GM12878 (cell line): ENCODE results near the gene CCR2. TPM values are rescaled to one million over a fixed set of nuclear protein-coding genes. Genes with fewer than 3 reads are reported as not detected.

Experiments
- FOS ChIP-seq: IDR thresholded peaks from 3 replicates; pipeline ENCODE4 v1.6.1; 2011; ENCODE audit warnings: borderline replicate concordance; ENCODE audit not compliant: insufficient read length; ENCODE audit errors: extremely low read depth
- GABPA ChIP-seq: IDR thresholded peaks from 2 replicates; pipeline ENCODE4 v1.6.1; 2014; ENCODE audit warnings: antibody characterized with exemption, low read depth, mild to moderate bottlenecking, inconsistent platforms
- IRF4 ChIP-seq: IDR thresholded peaks from 2 replicates; pipeline ENCODE4 v1.6.1; 2011; ENCODE audit warnings: low read depth, low read length
- MEF2B ChIP-seq: fragments of 450-650 bp; IDR thresholded peaks from 2 replicates; pipeline ENCODE4 v1.6.1; 2018; ENCODE audit warnings: mild to moderate bottlenecking, moderate library complexity; ENCODE audit not compliant: partially characterized antibody, poor library complexity, severe bottlenecking
- POLR2A ChIP-seq: IDR thresholded peaks from 2 replicates; pipeline ENCODE4 v1.6.1; 2011; ENCODE audit warnings: low read depth, mild to moderate bottlenecking, low read length
- RAD21 ChIP-seq: IDR thresholded peaks from 2 replicates; pipeline ENCODE4 v1.6.1; 2011; ENCODE audit warnings: mild to moderate bottlenecking, low read depth, low read length, moderate library complexity; ENCODE audit not compliant: insufficient read depth
- RBBP5 ChIP-seq: fragments of 200-600 bp; sonication (generic); conservative IDR thresholded peaks from 2 replicates; pipeline ENCODE4 v1.6.1; 2016
- RUNX3 ChIP-seq: IDR thresholded peaks from 2 replicates; pipeline ENCODE4 v1.6.1; 2012; ENCODE audit warnings: low read length, inconsistent platforms
- SIX5 ChIP-seq: IDR thresholded peaks from 2 replicates; pipeline ENCODE4 v1.6.1; 2011; ENCODE audit warnings: mild to moderate bottlenecking, low read depth, low read length, moderate library complexity; ENCODE audit not compliant: severe bottlenecking
- SMAD1 ChIP-seq: fragments of 450-650 bp; IDR thresholded peaks from 2 replicates; pipeline ENCODE4 v1.6.1; 2018; ENCODE audit warnings: mild to moderate bottlenecking, low read depth; ENCODE audit not compliant: partially characterized antibody
- SMC3 ChIP-seq: IDR thresholded peaks from 2 replicates; pipeline ENCODE4 v1.6.1; 2011; ENCODE audit warnings: low read length, improper control_type of control experiment, borderline replicate concordance
- SP1 ChIP-seq: IDR thresholded peaks from one replicate; pipeline ENCODE4 v1.6.1; 2011; ENCODE audit warnings: low read depth, low read length
- SUZ12 ChIP-seq: fragments of 200-600 bp; sonication (generic); IDR thresholded peaks from one replicate; pipeline ENCODE4 v1.6.1; 2018; ENCODE audit warnings: antibody characterized with exemption, mild to moderate bottlenecking; ENCODE audit not compliant: unreplicated experiment
- TAF1 ChIP-seq: IDR thresholded peaks from 2 replicates; pipeline ENCODE4 v1.6.1; 2011; ENCODE audit warnings: mild to moderate bottlenecking, low read depth, low read length, borderline replicate concordance
- WRNIP1 ChIP-seq: IDR thresholded peaks from 2 replicates; pipeline ENCODE4 v1.6.1; 2011; ENCODE audit warnings: low read depth, low read length, improper control_type of control experiment, borderline replicate concordance
- ZZZ3 ChIP-seq: IDR thresholded peaks from 2 replicates; pipeline ENCODE4 v1.6.1; 2011; ENCODE audit warnings: low read depth; ENCODE audit not compliant: control insufficient read depth, insufficient read length
- polyA plus RNA-seq, 11 experiments: library from polyadenylated mRNA; depleted of rRNA in 4 of 11; unstranded in 6 of 11; stranded (reverse) in 5 of 11; fragments of >200 nt; fragmentation: Nextera tagmentation in 4 of 11; fragmentation: Illumina TruSeq in 1 of 11; extraction: Ambion mirVana in 4 of 11; extraction: Trizol in 1 of 11; gene quantifications; 1 replicate in 1 of 11; 2 replicates in 10 of 11; pipeline versions ENCODE4 v1.2.1 to v1.2.3, GENCODE V29; 2011 to 2016; ENCODE audit warnings: inconsistent platforms in 2 of 11, missing spikeins in 2 of 11, low read depth in 1 of 11
- total RNA-seq, 4 experiments: library from RNA; depleted of rRNA in 3 of 4; stranded (reverse); fragments of >200 nt in 3 of 4; fragmentation: Illumina TruSeq in 1 of 4; extraction: Trizol in 1 of 4; gene quantifications; 2 replicates each; pipeline versions ENCODE4 v1.2.1 to v1.2.3, GENCODE V29; 2013 to 2021
- TF ChIP-seq, protein P1 (sequence below): fragments of 450-650 bp; IDR thresholded peaks from 2 replicates; pipeline ENCODE4 v1.6.1; 2017; ENCODE audit warnings: mild to moderate bottlenecking, moderate library complexity
- TF ChIP-seq, protein P2 (sequence below): fragments of 450-650 bp; IDR thresholded peaks from 2 replicates; pipeline ENCODE4 v1.6.1; 2018; ENCODE audit warnings: borderline replicate concordance, mild to moderate bottlenecking; ENCODE audit not compliant: partially characterized antibody
- TF ChIP-seq, protein P3 (sequence below): fragments of 450-650 bp; IDR thresholded peaks from 2 replicates; pipeline ENCODE4 v1.6.1; 2018; ENCODE audit warnings: mild to moderate bottlenecking, low read depth, moderate library complexity; ENCODE audit not compliant: partially characterized antibody
- TF ChIP-seq, protein P4 (sequence below): fragments of 150-350 bp; IDR thresholded peaks from 2 replicates; pipeline ENCODE4 v1.6.1; 2014; ENCODE audit warnings: mild to moderate bottlenecking, low read depth, low read length

Gene CCR2
- total and polyA plus RNA-seq, 10 of the 15 experiments (the other 5 are each of a cell fraction or from before 2014, with no cell fraction given) = 1.9 to 4.7 (median 3.5) TPM; not detected in 1

DNA sequence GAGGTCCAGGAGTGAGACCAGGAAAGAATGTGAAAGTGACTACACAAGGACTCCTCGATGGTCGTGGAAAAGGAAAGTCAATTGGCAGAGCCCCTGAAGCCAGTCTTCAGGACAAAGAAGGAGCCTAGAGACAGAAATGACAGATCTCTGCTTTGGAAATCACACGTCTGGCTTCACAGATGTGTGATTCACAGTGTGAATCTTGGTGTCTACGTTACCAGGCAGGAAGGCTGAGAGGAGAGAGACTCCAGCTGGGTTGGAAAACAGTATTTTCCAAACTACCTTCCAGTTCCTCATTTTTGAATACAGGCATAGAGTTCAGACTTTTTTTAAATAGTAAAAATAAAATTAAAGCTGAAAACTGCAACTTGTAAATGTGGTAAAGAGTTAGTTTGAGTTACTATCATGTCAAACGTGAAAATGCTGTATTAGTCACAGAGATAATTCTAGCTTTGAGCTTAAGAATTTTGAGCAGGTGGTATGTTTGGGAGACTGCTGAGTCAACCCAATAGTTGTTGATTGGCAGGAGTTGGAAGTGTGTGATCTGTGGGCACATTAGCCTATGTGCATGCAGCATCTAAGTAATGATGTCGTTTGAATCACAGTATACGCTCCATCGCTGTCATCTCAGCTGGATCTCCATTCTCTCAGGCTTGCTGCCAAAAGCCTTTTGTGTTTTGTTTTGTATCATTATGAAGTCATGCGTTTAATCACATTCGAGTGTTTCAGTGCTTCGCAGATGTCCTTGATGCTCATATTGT is 6.0 kb downstream of the CCR2 start (continued):
- TF ChIP-seq, protein P1, sequence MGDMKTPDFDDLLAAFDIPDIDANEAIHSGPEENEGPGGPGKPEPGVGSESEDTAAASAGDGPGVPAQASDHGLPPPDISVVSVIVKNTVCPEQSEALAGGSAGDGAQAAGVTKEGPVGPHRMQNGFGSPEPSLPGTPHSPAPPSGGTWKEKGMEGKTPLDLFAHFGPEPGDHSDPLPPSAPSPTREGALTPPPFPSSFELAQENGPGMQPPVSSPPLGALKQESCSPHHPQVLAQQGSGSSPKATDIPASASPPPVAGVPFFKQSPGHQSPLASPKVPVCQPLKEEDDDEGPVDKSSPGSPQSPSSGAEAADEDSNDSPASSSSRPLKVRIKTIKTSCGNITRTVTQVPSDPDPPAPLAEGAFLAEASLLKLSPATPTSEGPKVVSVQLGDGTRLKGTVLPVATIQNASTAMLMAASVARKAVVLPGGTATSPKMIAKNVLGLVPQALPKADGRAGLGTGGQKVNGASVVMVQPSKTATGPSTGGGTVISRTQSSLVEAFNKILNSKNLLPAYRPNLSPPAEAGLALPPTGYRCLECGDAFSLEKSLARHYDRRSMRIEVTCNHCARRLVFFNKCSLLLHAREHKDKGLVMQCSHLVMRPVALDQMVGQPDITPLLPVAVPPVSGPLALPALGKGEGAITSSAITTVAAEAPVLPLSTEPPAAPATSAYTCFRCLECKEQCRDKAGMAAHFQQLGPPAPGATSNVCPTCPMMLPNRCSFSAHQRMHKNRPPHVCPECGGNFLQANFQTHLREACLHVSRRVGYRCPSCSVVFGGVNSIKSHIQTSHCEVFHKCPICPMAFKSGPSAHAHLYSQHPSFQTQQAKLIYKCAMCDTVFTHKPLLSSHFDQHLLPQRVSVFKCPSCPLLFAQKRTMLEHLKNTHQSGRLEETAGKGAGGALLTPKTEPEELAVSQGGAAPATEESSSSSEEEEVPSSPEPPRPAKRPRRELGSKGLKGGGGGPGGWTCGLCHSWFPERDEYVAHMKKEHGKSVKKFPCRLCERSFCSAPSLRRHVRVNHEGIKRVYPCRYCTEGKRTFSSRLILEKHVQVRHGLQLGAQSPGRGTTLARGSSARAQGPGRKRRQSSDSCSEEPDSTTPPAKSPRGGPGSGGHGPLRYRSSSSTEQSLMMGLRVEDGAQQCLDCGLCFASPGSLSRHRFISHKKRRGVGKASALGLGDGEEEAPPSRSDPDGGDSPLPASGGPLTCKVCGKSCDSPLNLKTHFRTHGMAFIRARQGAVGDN = no peak
- TF ChIP-seq WRNIP1 (no peak), SP1 (no peak), TAF1 (no peak), MEF2B (no peak), SMC3 (no peak), SMAD1 (no peak), SIX5 (no peak), FOS (no peak), IRF4 (peak; percentile 83), RUNX3 (peak; percentile 75), RAD21 (no peak), GABPA (no peak), ZZZ3 (no peak), RBBP5 (no peak), SUZ12 (no peak), POLR2A (no peak)
- TF ChIP-seq, protein P2, sequence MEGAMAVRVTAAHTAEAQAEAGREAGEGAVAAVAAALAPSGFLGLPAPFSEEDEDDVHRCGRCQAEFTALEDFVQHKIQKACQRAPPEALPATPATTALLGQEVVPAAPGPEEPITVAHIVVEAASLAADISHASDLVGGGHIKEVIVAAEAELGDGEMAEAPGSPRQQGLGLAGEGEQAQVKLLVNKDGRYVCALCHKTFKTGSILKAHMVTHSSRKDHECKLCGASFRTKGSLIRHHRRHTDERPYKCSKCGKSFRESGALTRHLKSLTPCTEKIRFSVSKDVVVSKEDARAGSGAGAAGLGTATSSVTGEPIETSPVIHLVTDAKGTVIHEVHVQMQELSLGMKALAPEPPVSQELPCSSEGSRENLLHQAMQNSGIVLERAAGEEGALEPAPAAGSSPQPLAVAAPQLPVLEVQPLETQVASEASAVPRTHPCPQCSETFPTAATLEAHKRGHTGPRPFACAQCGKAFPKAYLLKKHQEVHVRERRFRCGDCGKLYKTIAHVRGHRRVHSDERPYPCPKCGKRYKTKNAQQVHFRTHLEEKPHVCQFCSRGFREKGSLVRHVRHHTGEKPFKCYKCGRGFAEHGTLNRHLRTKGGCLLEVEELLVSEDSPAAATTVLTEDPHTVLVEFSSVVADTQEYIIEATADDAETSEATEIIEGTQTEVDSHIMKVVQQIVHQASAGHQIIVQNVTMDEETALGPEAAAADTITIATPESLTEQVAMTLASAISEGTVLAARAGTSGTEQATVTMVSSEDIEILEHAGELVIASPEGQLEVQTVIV = no peak
- TF ChIP-seq, protein P3, sequence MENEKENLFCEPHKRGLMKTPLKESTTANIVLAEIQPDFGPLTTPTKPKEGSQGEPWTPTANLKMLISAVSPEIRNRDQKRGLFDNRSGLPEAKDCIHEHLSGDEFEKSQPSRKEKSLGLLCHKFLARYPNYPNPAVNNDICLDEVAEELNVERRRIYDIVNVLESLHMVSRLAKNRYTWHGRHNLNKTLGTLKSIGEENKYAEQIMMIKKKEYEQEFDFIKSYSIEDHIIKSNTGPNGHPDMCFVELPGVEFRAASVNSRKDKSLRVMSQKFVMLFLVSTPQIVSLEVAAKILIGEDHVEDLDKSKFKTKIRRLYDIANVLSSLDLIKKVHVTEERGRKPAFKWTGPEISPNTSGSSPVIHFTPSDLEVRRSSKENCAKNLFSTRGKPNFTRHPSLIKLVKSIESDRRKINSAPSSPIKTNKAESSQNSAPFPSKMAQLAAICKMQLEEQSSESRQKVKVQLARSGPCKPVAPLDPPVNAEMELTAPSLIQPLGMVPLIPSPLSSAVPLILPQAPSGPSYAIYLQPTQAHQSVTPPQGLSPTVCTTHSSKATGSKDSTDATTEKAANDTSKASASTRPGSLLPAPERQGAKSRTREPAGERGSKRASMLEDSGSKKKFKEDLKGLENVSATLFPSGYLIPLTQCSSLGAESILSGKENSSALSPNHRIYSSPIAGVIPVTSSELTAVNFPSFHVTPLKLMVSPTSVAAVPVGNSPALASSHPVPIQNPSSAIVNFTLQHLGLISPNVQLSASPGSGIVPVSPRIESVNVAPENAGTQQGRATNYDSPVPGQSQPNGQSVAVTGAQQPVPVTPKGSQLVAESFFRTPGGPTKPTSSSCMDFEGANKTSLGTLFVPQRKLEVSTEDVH = no peak
- TF ChIP-seq, protein P4, sequence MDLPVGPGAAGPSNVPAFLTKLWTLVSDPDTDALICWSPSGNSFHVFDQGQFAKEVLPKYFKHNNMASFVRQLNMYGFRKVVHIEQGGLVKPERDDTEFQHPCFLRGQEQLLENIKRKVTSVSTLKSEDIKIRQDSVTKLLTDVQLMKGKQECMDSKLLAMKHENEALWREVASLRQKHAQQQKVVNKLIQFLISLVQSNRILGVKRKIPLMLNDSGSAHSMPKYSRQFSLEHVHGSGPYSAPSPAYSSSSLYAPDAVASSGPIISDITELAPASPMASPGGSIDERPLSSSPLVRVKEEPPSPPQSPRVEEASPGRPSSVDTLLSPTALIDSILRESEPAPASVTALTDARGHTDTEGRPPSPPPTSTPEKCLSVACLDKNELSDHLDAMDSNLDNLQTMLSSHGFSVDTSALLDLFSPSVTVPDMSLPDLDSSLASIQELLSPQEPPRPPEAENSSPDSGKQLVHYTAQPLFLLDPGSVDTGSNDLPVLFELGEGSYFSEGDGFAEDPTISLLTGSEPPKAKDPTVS = no peak
